ENCODE data around the gene PEAK1. TPM values are rescaled to one million over a fixed set of nuclear protein-coding genes. Genes with fewer than 3 reads are reported as not detected.

The PEAK1 gene
- total RNA-seq, 1 experiment from 2014 or later: 2.5 TPM

GRCh38 chr15:77140220-77140619 lies 279.7 kb downstream of the PEAK1 start:
- no peaks in the 10 kb centered on the region for H4K20me1 ChIP-seq (ENCODE audit: insufficient read depth, low read depth, low read length)
- H3K36me3 ChIP-seq (ENCODE audit: insufficient read depth, low read length): no peaks in the 10 kb centered on the region
- H3K27me3 ChIP-seq (ENCODE audit: low read length): no peaks in the 10 kb centered on the region; the same call in 1 of the 2 replicates
- H3K79me2 ChIP-seq (ENCODE audit: low read length): no peaks in the 10 kb centered on the region
- H3K4me1 ChIP-seq (ENCODE audit: low read length): no peaks in the 10 kb centered on the region
- H3K4me2 ChIP-seq (ENCODE audit: low read depth, low read length, poor library complexity, severe bottlenecking): no peak overlapping the region
- no peak overlapping the region for H3K4me3 ChIP-seq (ENCODE audit: low read length)
- H3K9me3 ChIP-seq (ENCODE audit: low read length): no peaks in the 10 kb centered on the region
- no peaks in the 10 kb centered on the region for H3K9me2 ChIP-seq (replicated peaks; ENCODE audit: insufficient read depth, low read length)
- peak; percentile 34 for DNase-seq
- H3K27ac ChIP-seq (ENCODE audit: low read length): no peak overlapping the region
- H3K9ac ChIP-seq (ENCODE audit: low read length): no peak overlapping the region
- H2AFZ ChIP-seq (ENCODE audit: low read length): no peak overlapping the region

- Histone ChIP-seq H4K20me1 (ENCODE audit: insufficient read depth, low read depth, low read length) (no peaks in the 10 kb centered on the region), H3K9me2 (replicated peaks; ENCODE audit: insufficient read depth, low read length) (no peaks in the 10 kb centered on the region), H3K27ac (ENCODE audit: low read length) (no peak overlapping the region), H3K9ac (ENCODE audit: low read length) (no peak overlapping the region), H3K27me3 (ENCODE audit: low read length) (no peaks in the 10 kb centered on the region; the same call in 1 of the 2 replicates), H2AFZ (ENCODE audit: low read length) (no peak overlapping the region), H3K79me2 (ENCODE audit: low read length) (no peaks in the 10 kb centered on the region), H3K4me3 (ENCODE audit: low read length) (no peak overlapping the region), H3K9me3 (ENCODE audit: low read length) (no peaks in the 10 kb centered on the region), H3K4me2 (ENCODE audit: low read depth, low read length, poor library complexity, severe bottlenecking) (no peak overlapping the region), H3K4me1 (ENCODE audit: low read length) (no peaks in the 10 kb centered on the region), H3K36me3 (ENCODE audit: insufficient read depth, low read length) (no peaks in the 10 kb centered on the region)
- no peak for DNase-seq
These were observed 280.6 kb downstream of the PEAK1 start for GRCh38 chr15:77139312-77139711.

- Histone ChIP-seq H3K4me1 (ENCODE audit: low read length) (no peaks in the 10 kb centered on the region), H3K27me3 (ENCODE audit: low read length) (no peaks in the 10 kb centered on the region; the same call in 1 of the 2 replicates), H3K9me3 (ENCODE audit: low read length) (no peaks in the 10 kb centered on the region), H3K27ac (ENCODE audit: low read length) (no peak overlapping the region), H4K20me1 (ENCODE audit: insufficient read depth, low read depth, low read length) (no peaks in the 10 kb centered on the region), H3K79me2 (ENCODE audit: low read length) (no peaks in the 10 kb centered on the region), H3K4me2 (ENCODE audit: low read depth, low read length, poor library complexity, severe bottlenecking) (no peak overlapping the region), H3K9me2 (replicated peaks; ENCODE audit: insufficient read depth, low read length) (no peaks in the 10 kb centered on the region), H3K36me3 (ENCODE audit: insufficient read depth, low read length) (no peaks in the 10 kb centered on the region), H2AFZ (ENCODE audit: low read length) (no peak overlapping the region), H3K4me3 (ENCODE audit: low read length) (no peak overlapping the region), H3K9ac (ENCODE audit: low read length) (no peak overlapping the region)
- peak; percentile 4 for DNase-seq
These were observed 281.8 kb downstream of the PEAK1 start for GRCh38 chr15:77138167-77138522.

- Histone ChIP-seq H3K79me2 (ENCODE audit: low read length) (no peaks in the 10 kb centered on the region), H3K4me1 (ENCODE audit: low read length) (no peaks in the 10 kb centered on the region), H3K27ac (ENCODE audit: low read length) (no peak overlapping the region), H3K4me2 (ENCODE audit: low read depth, low read length, poor library complexity, severe bottlenecking) (no peak overlapping the region), H3K9me2 (replicated peaks; ENCODE audit: insufficient read depth, low read length) (no peaks in the 10 kb centered on the region), H3K4me3 (ENCODE audit: low read length) (no peak overlapping the region), H3K9me3 (ENCODE audit: low read length) (no peaks in the 10 kb centered on the region), H4K20me1 (ENCODE audit: insufficient read depth, low read depth, low read length) (no peaks in the 10 kb centered on the region), H3K36me3 (ENCODE audit: insufficient read depth, low read length) (no peaks in the 10 kb centered on the region), H3K9ac (ENCODE audit: low read length) (no peak overlapping the region), H3K27me3 (ENCODE audit: low read length) (no peaks in the 10 kb centered on the region), H2AFZ (ENCODE audit: low read length) (no peak overlapping the region)
- DNase-seq: no peak
These were observed 284.7 kb downstream of the PEAK1 start for GRCh38 chr15:77135181-77135580.

GRCh38 chr15:77130315-77130930 lies 289.5 kb downstream of the PEAK1 start:
- no peaks in the 10 kb centered on the region for H3K9me3 ChIP-seq (ENCODE audit: low read length)
- H3K79me2 ChIP-seq (ENCODE audit: low read length): no peaks in the 10 kb centered on the region
- no peaks in the 10 kb centered on the region for H3K9me2 ChIP-seq (replicated peaks; ENCODE audit: insufficient read depth, low read length)
- no peak overlapping the region for H2AFZ ChIP-seq (ENCODE audit: low read length)
- no peak overlapping the region for H3K4me3 ChIP-seq (ENCODE audit: low read length)
- no peaks in the 10 kb centered on the region for H3K36me3 ChIP-seq (ENCODE audit: insufficient read depth, low read length)
- no peaks in the 10 kb centered on the region for H3K4me1 ChIP-seq (ENCODE audit: low read length)
- no peak overlapping the region for H3K4me2 ChIP-seq (ENCODE audit: low read depth, low read length, poor library complexity, severe bottlenecking)
- no peak overlapping the region for H3K27ac ChIP-seq (ENCODE audit: low read length)
- H3K27me3 ChIP-seq (ENCODE audit: low read length): no peaks in the 10 kb centered on the region
- peak; percentile 37 for DNase-seq
- no peak overlapping the region for H3K9ac ChIP-seq (ENCODE audit: low read length)
- no peaks in the 10 kb centered on the region for H4K20me1 ChIP-seq (ENCODE audit: insufficient read depth, low read depth, low read length)

- Histone ChIP-seq H3K79me2 (ENCODE audit: low read length) (no peaks in the 10 kb centered on the region), H3K27ac (ENCODE audit: low read length) (no peak overlapping the region), H4K20me1 (ENCODE audit: insufficient read depth, low read depth, low read length) (no peaks in the 10 kb centered on the region), H3K9me2 (replicated peaks; ENCODE audit: insufficient read depth, low read length) (no peaks in the 10 kb centered on the region), H3K4me3 (ENCODE audit: low read length) (no peak overlapping the region), H3K27me3 (ENCODE audit: low read length) (no peaks in the 10 kb centered on the region), H3K4me1 (ENCODE audit: low read length) (no peaks in the 10 kb centered on the region), H3K4me2 (ENCODE audit: low read depth, low read length, poor library complexity, severe bottlenecking) (no peak overlapping the region), H3K9me3 (ENCODE audit: low read length) (no peaks in the 10 kb centered on the region), H3K36me3 (ENCODE audit: insufficient read depth, low read length) (no peaks in the 10 kb centered on the region), H3K9ac (ENCODE audit: low read length) (no peak overlapping the region), H2AFZ (ENCODE audit: low read length) (no peak overlapping the region)
- DNase-seq: no peak
These were observed 292.3 kb downstream of the PEAK1 start for GRCh38 chr15:77127626-77128025.

- H3K4me2 ChIP-seq (ENCODE audit: low read depth, low read length, poor library complexity, severe bottlenecking): no peak overlapping the region
- H2AFZ ChIP-seq (ENCODE audit: low read length): no peak overlapping the region
- H3K4me3 ChIP-seq (ENCODE audit: low read length): no peak overlapping the region
- H3K27ac ChIP-seq (ENCODE audit: low read length): no peak overlapping the region
- H3K9me3 ChIP-seq (ENCODE audit: low read length): no peaks in the 10 kb centered on the region
- no peak overlapping the region for H3K9ac ChIP-seq (ENCODE audit: low read length)
- H3K4me1 ChIP-seq (ENCODE audit: low read length): no peaks in the 10 kb centered on the region
- no peak for DNase-seq
- no peaks in the 10 kb centered on the region for H3K27me3 ChIP-seq (ENCODE audit: low read length)
- H3K36me3 ChIP-seq (ENCODE audit: insufficient read depth, low read length): no peaks in the 10 kb centered on the region
- no peaks in the 10 kb centered on the region for H3K79me2 ChIP-seq (ENCODE audit: low read length)
- H3K9me2 ChIP-seq (replicated peaks; ENCODE audit: insufficient read depth, low read length): no peaks in the 10 kb centered on the region
- no peaks in the 10 kb centered on the region for H4K20me1 ChIP-seq (ENCODE audit: insufficient read depth, low read depth, low read length)
These were observed 293.2 kb downstream of the PEAK1 start for GRCh38 chr15:77126529-77127326.

GRCh38 chr15:77123854-77124253 lies 296.1 kb downstream of the PEAK1 start:
- Histone ChIP-seq H3K9me2 (replicated peaks; ENCODE audit: insufficient read depth, low read length) (no peaks in the 10 kb centered on the region), H3K4me2 (ENCODE audit: low read depth, low read length, poor library complexity, severe bottlenecking) (no peak overlapping the region), H3K9me3 (ENCODE audit: low read length) (no peaks in the 10 kb centered on the region), H3K79me2 (ENCODE audit: low read length) (no peaks in the 10 kb centered on the region), H3K27ac (ENCODE audit: low read length) (no peak overlapping the region), H3K4me1 (ENCODE audit: low read length) (no peaks in the 10 kb centered on the region), H3K27me3 (ENCODE audit: low read length) (no peaks in the 10 kb centered on the region), H3K9ac (ENCODE audit: low read length) (no peak overlapping the region), H3K4me3 (ENCODE audit: low read length) (no peak overlapping the region), H2AFZ (ENCODE audit: low read length) (no peak overlapping the region), H3K36me3 (ENCODE audit: insufficient read depth, low read length) (no peaks in the 10 kb centered on the region), H4K20me1 (ENCODE audit: insufficient read depth, low read depth, low read length) (no peaks in the 10 kb centered on the region)
- DNase-seq: no peak

Data from Karpas-422 (cell line).